ENCODE measurements around the gene SEPTIN2. TPM values are rescaled to one million over a fixed set of nuclear protein-coding genes. Genes with fewer than 3 reads are reported as not detected.
A peak's percentile ranks its signal among the peaks of the same experiment; 100 is the strongest.
"Not testable (repeated sequence)": the region's sequence is repeated elsewhere in the genome, so short reads cannot be mapped to it uniquely, and the experiment has no call there.

The SEPTIN2 gene
- total RNA-seq, 1 experiment from 2014 or later, result 259 TPM

GRCh38 chr2:241350530-241350877 is 34.8 kb downstream of the SEPTIN2 start:
- DNase-seq (ENCODE audit: low read depth), result no peak

DNA sequence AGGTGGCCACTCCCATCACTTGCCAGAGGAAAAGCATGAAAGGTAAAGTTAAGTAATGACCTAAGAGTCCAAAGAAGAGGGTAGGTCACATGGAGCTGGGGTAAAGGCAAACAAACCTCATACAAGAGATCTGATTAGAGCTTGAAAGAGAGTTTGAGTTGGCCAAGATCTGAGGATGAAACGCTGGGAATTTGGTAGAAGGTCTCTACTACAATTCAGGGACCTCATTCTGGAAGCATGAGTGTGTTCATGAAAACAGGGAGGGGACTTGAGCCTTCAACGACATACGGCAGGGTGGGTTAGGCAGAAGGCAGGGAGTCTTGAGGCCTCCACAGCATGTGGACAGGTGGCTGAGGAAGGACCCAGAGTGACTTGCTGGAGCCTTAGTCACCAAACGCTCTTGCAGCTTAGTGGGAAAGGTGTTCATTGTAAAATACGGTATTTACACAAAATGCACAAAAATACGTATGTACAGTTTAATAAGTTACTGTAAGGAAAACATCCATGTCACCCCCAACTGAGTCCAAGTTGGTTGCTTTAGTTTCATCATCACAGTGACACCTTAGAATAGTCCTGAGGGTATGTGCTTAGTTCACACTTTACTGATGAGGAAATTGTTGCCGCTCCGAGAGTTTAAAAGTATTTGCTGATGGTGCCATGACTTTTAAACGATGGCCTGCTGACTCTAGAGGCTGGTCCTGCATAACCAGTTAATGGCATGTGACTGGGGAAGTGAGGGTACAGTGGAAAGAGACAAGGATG is 35.3 kb downstream of the SEPTIN2 start:
- DNase-seq (ENCODE audit: low read depth), result no peak

GRCh38 chr2:241351640-241352031 is 35.9 kb downstream of the SEPTIN2 start:
- no peak for DNase-seq (ENCODE audit: low read depth)

- DNase-seq (ENCODE audit: low read depth), result no peak
These were observed 36.5 kb downstream of the SEPTIN2 start for GRCh38 chr2:241352227-241352626.

DNA sequence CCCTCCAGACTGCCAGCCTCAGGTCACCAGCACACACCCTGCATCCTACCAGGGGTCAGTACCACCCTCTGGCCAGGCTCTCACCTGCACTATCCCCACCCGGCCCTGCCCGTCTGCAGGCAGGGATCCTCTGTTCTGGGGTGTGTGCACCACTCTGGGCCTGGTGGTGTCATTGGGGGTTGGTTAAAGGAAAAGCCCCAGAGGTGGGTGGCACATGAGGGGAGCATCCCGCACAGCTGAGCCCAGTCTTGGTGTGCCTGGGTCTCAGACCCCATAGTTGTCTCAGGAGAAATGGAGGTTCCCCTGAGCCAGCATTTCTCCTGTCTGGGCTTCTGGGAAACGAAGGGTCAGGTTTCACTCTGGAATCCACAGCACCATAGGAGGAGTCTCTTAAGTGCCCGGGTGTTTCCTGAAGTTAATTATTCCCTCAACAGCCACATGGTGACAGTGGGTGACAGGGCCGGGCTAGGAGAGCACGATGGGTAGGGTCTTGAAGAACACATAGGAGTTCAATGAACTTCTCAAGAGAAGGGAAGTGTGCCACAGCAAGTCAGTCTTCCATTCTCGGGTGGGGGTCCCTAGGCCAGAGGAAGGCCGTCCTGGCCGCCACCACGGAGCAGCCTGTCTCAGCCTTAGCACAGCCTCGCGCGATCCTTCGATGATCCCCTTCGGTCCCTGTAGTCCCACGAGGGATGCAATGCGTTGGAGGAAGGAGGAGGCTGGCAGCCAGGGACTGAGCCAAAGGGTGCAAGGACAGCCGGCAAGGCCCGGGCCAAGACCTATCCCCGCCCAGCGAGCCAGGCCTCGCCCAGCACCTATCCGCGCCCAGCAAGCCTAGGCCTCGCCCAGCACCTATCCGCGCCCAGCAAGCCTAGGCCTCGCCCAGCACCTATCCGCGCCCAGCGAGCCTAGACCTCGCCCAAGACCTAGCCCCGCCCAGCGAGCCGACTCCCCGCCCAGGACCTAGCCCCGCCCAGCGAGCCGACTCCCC is 39.2 kb downstream of the SEPTIN2 start:
- peak; percentile 68 for DNase-seq (ENCODE audit: low read depth)

DNA sequence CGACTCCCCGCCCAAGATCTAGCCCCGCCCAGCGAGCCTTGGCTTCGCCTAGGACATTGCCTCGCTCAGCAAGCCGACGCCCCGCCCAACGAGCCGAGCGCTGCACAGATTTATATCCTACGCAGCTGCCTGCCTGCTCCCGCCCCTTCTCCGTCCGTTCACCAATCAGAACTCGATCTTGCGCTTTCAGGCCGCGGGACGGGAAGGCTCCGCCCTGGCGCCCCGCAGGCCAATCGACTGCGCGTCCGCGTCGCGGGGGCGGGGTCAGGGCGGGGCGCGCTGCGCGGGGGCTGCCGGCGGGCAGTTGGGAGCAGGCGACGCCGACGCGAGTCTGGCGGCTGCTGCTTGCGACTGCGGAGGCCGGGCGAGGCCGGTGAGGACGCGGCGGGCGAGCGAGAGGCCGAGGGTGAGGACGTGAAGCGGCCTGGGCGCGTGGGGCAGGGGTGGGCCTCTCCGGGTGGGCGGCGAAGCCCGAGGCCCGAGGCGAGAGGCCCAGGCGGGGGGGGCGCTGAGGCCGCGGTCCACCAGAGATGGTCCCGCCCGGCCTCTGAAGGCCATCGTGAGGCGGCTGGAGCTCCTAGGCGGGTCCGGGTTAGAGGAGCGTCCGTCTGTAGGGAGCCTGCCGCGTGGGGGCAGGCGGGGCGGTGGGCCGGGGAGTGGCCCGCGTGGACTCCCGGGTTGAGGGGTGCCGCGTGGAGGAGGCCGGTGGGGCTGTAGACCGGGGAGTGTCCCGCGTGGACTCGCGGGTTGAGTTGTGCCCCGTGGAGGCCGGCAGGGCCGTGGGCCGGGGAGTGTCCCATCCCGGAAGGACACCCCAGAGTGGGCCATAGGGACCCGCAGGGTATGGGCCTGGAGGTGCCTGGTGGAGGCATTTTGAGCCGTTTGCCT is 40.5 kb downstream of the SEPTIN2 start, which contains the start of gene FARP2:
Gene FARP2, plus strand, starts transcription at position 303 of the 888 bp plus-strand sequence. CDS start 16,823 bp downstream, outside the sequence.
- peak; percentile 94 for DNase-seq (ENCODE audit: low read depth)

- no peak for DNase-seq (ENCODE audit: low read depth)
These were observed 41.1 kb downstream of the SEPTIN2 start for GRCh38 chr2:241356871-241357260.

- DNase-seq (ENCODE audit: low read depth), result no peak
These were observed 41.8 kb downstream of the SEPTIN2 start for GRCh38 chr2:241357531-241357930.

DNA sequence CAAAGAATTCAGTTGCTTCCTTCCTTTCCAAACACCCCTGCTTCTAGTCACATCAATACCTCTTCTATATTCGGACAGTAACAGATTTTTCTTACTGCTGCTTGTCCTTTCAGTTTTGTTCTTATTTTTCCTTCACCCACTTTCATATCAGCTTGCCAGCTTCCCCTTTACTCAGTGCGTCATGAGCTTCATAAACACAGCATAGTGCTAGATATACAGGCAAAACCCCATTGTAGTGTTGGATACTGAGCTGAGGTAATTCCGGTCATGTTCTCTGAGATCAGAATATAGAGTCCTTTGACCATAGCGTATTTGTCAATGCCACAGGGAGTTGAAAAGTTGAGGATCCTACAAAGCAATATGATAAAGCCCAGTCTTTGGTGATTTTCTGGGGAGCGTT is 42.7 kb downstream of the SEPTIN2 start:
- DNase-seq (ENCODE audit: low read depth), result no peak

GRCh38 chr2:241359481-241360045 is 43.8 kb downstream of the SEPTIN2 start:
- no peak for DNase-seq (ENCODE audit: low read depth)

DNA sequence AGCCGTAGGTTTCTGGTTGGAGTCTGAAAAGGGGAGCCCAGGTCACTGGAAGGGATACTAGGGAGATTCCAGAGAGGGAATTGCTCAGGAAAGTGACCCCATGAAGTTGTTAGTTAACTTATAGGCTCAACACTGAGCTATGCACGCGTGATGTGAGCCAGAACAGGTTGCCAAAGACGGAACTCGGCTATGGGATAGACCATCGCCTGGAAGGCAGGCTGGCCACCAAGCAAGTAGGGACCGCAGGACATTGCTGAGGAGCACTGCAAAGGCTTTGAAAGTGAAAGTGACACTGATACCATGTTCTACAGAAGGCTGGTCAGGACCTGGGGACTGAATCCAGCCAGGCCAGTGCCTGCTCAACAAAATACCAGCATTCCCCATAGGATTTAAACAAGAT is 47.7 kb downstream of the SEPTIN2 start:
- no peak for DNase-seq (ENCODE audit: low read depth)

DNA sequence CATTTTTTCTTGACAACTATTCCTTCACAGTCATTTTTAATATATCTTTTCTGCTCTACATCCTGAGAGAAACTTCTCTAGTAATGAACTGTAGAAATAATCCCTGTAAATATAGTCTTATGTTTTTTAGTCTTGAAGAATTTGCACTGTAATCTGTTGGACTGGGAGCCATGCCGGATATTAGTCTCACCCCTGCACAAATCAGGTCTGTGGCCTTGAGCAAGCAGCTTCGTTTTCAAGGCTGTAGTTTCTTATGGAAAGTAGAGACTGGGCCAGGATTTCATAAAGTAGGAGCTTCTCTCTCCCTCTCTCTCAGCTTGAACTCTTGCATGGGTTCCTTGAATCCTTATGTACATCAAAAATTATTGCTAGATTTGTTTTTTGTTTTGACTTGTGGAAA is 49.1 kb downstream of the SEPTIN2 start:
- no peak for DNase-seq (ENCODE audit: low read depth)

- no peak for DNase-seq (ENCODE audit: low read depth)
These were observed 51.0 kb downstream of the SEPTIN2 start for GRCh38 chr2:241366678-241367077.

GRCh38 chr2:241368643-241369042 is 52.9 kb downstream of the SEPTIN2 start:
- DNase-seq (ENCODE audit: low read depth), result no peak

DNA sequence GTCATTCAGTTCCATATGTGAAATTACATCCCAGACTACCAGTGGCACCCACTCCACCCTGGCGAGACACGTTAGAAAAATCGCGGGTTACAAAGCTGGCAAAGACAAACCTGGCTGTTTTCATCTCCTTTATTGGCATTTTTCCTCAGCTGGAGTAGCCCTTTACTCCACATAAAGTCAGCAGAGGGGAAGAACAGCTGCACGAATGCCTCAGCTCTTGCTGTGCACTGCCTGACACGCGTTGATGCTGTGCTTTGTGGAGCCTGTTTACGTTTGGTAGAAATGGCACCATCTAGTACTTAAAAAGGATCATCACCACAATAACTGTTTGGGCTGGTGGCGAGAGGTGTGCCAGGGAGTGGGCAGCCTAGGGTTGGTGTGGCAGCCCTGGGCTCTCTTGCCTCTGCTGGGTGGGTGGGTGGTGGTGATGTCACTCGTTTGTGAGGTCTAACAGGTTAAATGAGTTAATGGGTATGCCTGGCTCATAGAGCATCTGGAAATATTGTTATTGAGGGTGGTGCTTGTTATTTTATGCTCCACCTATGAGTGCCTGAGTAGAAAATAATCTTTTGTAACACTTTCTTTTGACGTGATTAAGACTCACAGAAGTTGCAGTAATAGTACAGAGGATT is 56.8 kb downstream of the SEPTIN2 start:
- no peak for DNase-seq (ENCODE audit: low read depth)

DNA sequence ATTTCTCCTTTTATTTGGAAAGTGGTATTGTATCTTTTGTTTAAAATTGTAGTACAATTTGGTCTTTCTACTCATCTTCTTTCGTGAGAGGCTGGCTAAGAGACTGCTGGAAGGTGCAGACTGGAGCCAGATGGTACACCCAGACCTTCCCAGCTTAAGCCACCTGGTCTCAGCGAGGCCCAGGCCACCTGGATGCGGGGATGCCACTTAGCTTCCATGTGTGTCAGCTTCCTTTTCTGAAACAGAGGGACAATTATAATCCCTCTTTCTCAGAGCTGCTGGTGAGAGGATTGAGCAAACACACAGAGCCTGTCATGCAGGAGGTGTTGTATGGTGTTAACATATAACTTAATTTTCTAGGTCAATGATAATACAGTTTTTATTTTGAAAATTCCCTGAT is 57.7 kb downstream of the SEPTIN2 start:
- DNase-seq (ENCODE audit: low read depth), result no peak

DNA sequence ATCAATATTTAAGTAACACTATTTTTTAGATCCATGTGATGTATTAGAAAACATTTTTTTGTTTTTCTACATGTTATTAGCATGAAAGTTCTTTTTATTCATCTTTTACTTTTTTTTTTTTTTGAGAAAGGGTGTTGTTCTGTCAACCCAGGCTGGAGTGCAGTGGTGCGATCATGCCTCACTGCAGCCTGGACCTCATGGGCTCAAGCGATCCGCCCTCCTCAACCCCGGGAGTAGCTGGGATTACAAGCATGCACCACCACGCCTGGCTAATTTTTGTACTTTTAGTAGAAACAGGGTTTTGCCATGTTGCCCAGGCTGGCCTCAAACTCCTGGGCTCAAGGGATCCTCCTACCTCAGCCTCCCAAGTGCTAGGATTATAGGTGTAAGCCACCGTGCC is 58.2 kb downstream of the SEPTIN2 start:
- not testable (repeated sequence) for DNase-seq (ENCODE audit: low read depth)

DNA sequence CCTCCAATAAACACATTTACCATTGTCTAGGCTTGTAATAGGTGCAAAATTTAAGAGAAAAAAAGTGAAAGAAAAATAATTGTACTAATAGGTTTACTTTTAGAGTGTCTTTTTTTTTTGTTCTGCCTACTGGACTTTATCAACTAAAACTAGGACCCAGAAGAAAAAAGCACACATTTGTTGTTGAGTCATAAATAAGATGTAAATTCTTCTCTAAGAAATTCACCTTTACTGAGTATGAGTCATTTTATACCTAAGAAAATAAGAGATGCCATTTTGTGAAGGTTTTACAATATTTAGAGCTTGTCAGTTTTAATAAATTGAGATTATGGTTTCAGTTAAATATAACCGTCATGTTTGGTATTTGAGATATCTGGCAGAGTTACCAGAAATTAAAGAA is 59.6 kb downstream of the SEPTIN2 start:
- DNase-seq (ENCODE audit: low read depth), result no peak

DNA sequence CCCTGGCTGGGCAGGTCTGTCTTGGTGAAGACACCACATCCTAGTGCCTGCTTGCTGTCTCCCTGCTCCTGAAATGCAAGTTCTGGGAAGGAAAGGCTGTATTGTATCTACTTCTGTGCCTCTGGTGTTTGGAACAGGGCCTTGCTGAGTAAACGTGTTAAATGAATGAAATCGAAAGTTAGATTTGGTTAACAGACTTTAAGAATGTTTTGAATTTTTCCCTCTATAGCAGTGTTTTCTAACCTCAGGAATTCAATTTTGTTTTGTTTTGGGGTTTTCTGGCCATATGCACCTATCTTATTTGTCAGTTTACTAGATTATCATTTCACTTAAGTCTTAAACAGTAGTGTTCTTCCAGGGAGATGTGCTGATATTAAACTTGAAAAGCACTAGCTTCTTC is 61.1 kb downstream of the SEPTIN2 start:
- no peak for DNase-seq (ENCODE audit: low read depth)

- DNase-seq (ENCODE audit: low read depth), result no peak
These were observed 63.1 kb downstream of the SEPTIN2 start for GRCh38 chr2:241378816-241379215.
